Heart left ventricle (tissue), 16 donors: ENCODE results near the gene EGR2. TPM values are rescaled to one million over a fixed set of nuclear protein-coding genes. Genes with fewer than 3 reads are reported as not detected.

Experiments used
- ATAC-seq, 4 donors: fragments of 200-7000 bp; cut with Tn5 transposase; one replicate each; pipeline ENCODE4 v1.9.1; 2020 to 2022; ENCODE audit warnings: moderate library complexity in 4 of 4, mild to moderate bottlenecking in 3 of 4, moderate number of reproducible peaks in 1 of 4
- DNase-seq, 5 donors: peaks; one replicate each; pipeline ENCODE4 v3.0.0-alpha.2; 2020
- H3K27ac ChIP-seq, 12 donors: fragments of 200-600 bp; sonication (generic) in 4 of 12; one replicate each; pipeline versions ENCODE4 v1.5.0 to v1.8.0; 2016 to 2022; ENCODE audit warnings: mild to moderate bottlenecking in 2 of 12
- H3K27me3 ChIP-seq, 9 donors: fragments of 200-600 bp; sonication (generic) in 2 of 9; one replicate each; pipeline versions ENCODE4 v1.5.1 to v1.8.0; 2016 to 2022; ENCODE audit warnings: mild to moderate bottlenecking in 3 of 9
- H3K36me3 ChIP-seq, 9 donors: fragments of 200-600 bp; sonication (generic) in 2 of 9; one replicate each; pipeline versions ENCODE4 v1.5.0 to v1.8.0; 2018 to 2022; ENCODE audit warnings: mild to moderate bottlenecking in 2 of 9
- H3K4me1 ChIP-seq, 12 donors: fragments of 200-600 bp; sonication (generic) in 4 of 12; one replicate each; pipeline versions ENCODE4 v1.5.0 to v1.8.0; 2016 to 2022; ENCODE audit warnings: mild to moderate bottlenecking in 3 of 12
- H3K4me3 ChIP-seq, 12 donors: fragments of 200-600 bp; sonication (generic) in 4 of 12; one replicate each; pipeline versions ENCODE4 v1.5.0 to v1.8.0; 2017 to 2022; ENCODE audit warnings: mild to moderate bottlenecking in 9 of 12, moderate library complexity in 4 of 12
- H3K9me3 ChIP-seq, 12 donors: fragments of 200-600 bp; sonication (generic) in 4 of 12; one replicate each; pipeline versions ENCODE4 v1.5.0 to v1.8.0; 2016 to 2022; ENCODE audit warnings: mild to moderate bottlenecking in 1 of 12
- CTCF ChIP-seq, 12 donors: fragments of 200-600 bp; sonication (generic) in 4 of 12; IDR thresholded peaks; one replicate each; pipeline versions ENCODE4 v1.5.0 to v1.8.0; 2018 to 2022; ENCODE audit warnings: antibody characterized with exemption in 12 of 12, mild to moderate bottlenecking in 5 of 12
- POLR2A ChIP-seq, 2 donors: fragments of 450-650 bp; IDR thresholded peaks; one replicate each; pipeline ENCODE4 v1.6.1; 2017; ENCODE audit warnings: antibody characterized with exemption in 2 of 2, mild to moderate bottlenecking in 2 of 2, moderate library complexity in 2 of 2
- WGBS, 4 donors: extraction: QIAGEN DNeasy Blood & Tissue Kit in 2 of 4; methylation state at CpG; one replicate each; pipeline versions ENCODE4 v1.1.5 to v1.1.7; 2013 to 2018; 5-methylcytosine and 5-hydroxymethylcytosine counted together
- intact Hi-C, 10 donors: fragments of 100-400 bp; cut with DNase I; formaldehyde crosslinking; loops; one replicate each; pipeline versions ENCODE4 v1.11.1 to v1.14.2; 2022
- polyA plus RNA-seq, 2 donors: library from polyadenylated mRNA; stranded (reverse); fragments of 200-250 nt; gene quantifications; one replicate each; pipeline ENCODE4 v1.2.3, GENCODE V29; 2013
- total RNA-seq, 9 donors: library from RNA; depleted of rRNA in 2 of 9; stranded (reverse); fragments of >200 nt in 2 of 9; fragmentation: NEBNext Ultra II Directional in 3 of 9; extraction: Animal tissue kit (Norgen Biotek cat#: 25700) in 3 of 9; gene quantifications; one replicate each; pipeline versions ENCODE4 v1.1.0 to v1.2.4, GENCODE V29; 2016 to 2023
- donor health status: ischemic (EF 13 %, LVEDD 7.1; RV severe dilation, severe dysfunction).
- donor health status: healthy with polysubstance abuse.
- donor health status: DM: no; HTN: yes; CAD: no.
- donor health status: DM: no; HTN: no; CAD: no.
- donor health status: ischemic (EF 25% LVEDD 6.9; RV normal size, moderate dysfunction).
- donor health status: ischemic (EF 25% LVEDD 5.7; RV mildly dilated, moderate dysfunction).
- donor health status: healthy.
- donor health status: DM: yes; HTN: yes; CAD: no.
- donor health status: ischemic (EF 35%, LVEDD 5.7; RV mildly dilated, moderate dysfunction).
- donor health status: nonischemic (EF 11% LVEDD 7.7; RV severe dilation, severe dysfunction).
- donor health status: DM: yes; HTN: yes; CAD: no.
- donor health status: PGD.
- donor health status: ischemic (EF 29% LVEDD 5.4; RV normal size, mild dysfunction).
- donor health status: nonischemic (EF 23%, LVEDD 6.1; RV moderate dilation, normal function).

EGR2 gene
- total and polyA plus RNA-seq, 11 donors = 0.37 to 8.5 (median 1.8) TPM

DNA sequence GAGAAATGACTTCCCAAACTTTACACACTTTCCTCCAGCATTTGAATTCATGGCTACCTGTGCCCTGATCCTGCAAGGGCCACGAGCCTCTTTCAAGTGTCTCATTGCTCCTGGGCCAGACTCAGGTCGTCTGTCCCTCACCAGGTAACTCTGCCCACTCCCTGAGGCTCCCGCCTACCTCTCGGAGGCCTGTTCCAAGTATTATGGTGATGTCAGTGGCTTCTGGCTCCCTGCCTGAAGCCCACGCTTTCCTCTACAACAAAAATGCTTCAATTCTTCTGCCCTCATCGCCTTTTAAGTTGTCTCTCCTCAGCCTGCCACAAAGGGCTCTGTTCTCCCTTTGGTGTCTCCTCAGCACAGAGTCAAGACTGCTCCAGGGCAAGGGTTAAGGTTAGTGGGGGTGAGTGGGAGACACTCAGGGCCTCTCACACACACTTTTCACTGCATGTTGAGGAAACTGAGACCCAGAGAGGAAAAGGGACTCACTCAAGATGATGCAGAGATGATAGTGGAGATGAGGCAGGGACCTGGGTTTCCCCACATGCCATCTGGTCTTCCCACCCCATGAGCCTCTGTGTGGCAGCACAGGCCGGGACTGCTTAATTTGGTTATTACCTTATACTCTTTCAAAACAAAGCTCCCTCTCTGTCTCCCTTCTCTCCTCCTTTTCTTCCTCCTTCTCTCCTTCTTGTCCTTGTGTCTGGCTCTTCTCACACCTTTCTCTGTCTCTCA, 28.3 kb upstream of the EGR2 start:
- intact Hi-C loops = no loop called here
- no peaks in the 10 kb centered on the region for H3K36me3 ChIP-seq
- DNase-seq (no peak), ATAC-seq (no peak)
- no peak overlapping the region for H3K27ac ChIP-seq
- WGBS, 4 donors = 65 to 75% (median 68%) methylated on average over 7 of the region's 7 CpGs
- no peaks in the 10 kb centered on the region for H3K4me1 ChIP-seq
- no peak for TF ChIP-seq POLR2A (IDR thresholded peaks at IDR 0.05)
- TF ChIP-seq CTCF (IDR thresholded peaks at IDR 0.05) = no peak
- H3K4me3 ChIP-seq = no peak overlapping the region
- peaks cover 0 to 18% (median 8%) of the 10 kb centered on the region in 12 donors for H3K9me3 ChIP-seq
- no peaks in the 10 kb centered on the region for H3K27me3 ChIP-seq

DNA sequence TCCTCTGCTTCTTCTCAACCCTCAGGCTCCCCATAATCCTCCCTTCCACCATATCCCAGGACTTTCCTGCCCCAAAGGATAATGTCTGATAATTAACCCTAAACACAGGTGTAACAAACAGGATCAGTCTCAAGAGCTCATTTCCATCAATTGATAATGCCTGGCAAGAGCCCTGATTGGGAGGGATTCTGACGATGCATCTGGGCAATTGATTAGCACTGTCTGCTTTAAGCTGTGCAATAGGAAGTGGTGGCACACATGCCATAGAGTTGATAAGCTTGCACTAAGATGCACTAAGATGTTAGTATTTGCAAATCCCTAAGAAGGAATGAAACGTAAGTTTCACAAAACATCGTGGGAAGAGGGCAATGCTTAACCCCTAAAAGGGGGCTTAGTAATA, 27.4 kb upstream of the EGR2 start:
- H3K27ac ChIP-seq = no peak overlapping the region
- H3K9me3 ChIP-seq = peaks cover 0 to 18% (median 8%) of the 10 kb centered on the region in 12 donors
- no peak for ATAC-seq
- no peak overlapping the region for H3K4me3 ChIP-seq
- no peaks in the 10 kb centered on the region for H3K36me3 ChIP-seq
- TF ChIP-seq POLR2A (IDR thresholded peaks at IDR 0.05) = no peak
- no peak for TF ChIP-seq CTCF (IDR thresholded peaks at IDR 0.05)
- intact Hi-C loops = no loop called here
- DNase-seq = no peak
- H3K4me1 ChIP-seq = no peaks in the 10 kb centered on the region
- WGBS, 4 donors = 65 to 72% (median 70%) methylated on average over 3 of the region's 3 CpGs
- H3K27me3 ChIP-seq = no peaks in the 10 kb centered on the region

GRCh38 chr10:62842983-62843382, 26.8 kb upstream of the EGR2 start:
- H3K27ac ChIP-seq = no peak overlapping the region
- no peak overlapping the region for H3K4me3 ChIP-seq
- WGBS, 4 donors = 39 to 50% (median 43%) methylated on average over 1 of the region's 1 CpG
- DNase-seq = no peak
- no peak for TF ChIP-seq CTCF (IDR thresholded peaks at IDR 0.05)
- no peak for TF ChIP-seq POLR2A (IDR thresholded peaks at IDR 0.05)
- H3K4me1 ChIP-seq = no peaks in the 10 kb centered on the region
- H3K36me3 ChIP-seq = no peaks in the 10 kb centered on the region
- peaks cover 0 to 15% (median 8%) of the 10 kb centered on the region in 12 donors for H3K9me3 ChIP-seq
- no peak for ATAC-seq
- H3K27me3 ChIP-seq = no peaks in the 10 kb centered on the region
- intact Hi-C loops = no loop called here

DNA sequence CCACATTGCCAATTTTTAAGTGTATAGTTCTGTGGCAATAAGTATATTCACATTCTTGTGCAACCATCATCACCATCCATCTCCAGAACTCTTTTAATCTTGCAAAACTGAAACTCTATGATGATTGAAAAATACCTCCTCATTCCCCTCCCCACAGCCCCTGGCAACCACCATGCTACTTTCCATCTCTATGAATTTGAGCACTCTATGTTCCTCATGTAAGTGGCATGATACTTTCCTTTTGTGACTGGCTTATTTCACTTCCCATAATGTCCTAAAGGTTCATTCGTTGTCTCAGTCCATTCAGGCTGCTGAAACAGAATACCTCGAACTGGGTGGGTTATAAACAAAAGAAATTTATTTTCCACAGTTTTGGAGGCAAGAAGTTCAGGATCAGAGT, 23.4 kb upstream of the EGR2 start:
- intact Hi-C loops = loop anchor here in 1 of 10 donors (10.0 kb wide), 1 partner anchor 45 kb away; no protein-coding TSS in a partner anchor
- ATAC-seq = no peak

More for the DNA sequence above, 23.4 kb upstream of the EGR2 start:
- H3K36me3 ChIP-seq = no peaks in the 10 kb centered on the region
- H3K27me3 ChIP-seq = no peaks in the 10 kb centered on the region
- H3K9me3 ChIP-seq = no peaks in the 10 kb centered on the region
- TF ChIP-seq CTCF (IDR thresholded peaks at IDR 0.05) (no peak), POLR2A (IDR thresholded peaks at IDR 0.05) (no peak)
- H3K4me1 ChIP-seq = no peaks in the 10 kb centered on the region
- no peak overlapping the region for H3K4me3 ChIP-seq
- no peak for DNase-seq
- no peak overlapping the region for H3K27ac ChIP-seq
- 80 to 94% (median 85%) methylated on average over 2 of the region's 2 CpGs for WGBS, 4 donors
